Effector memory CD4-positive, alpha-beta T cell (primary cell): ENCODE measurements around the gene STXBP4.

Source experiments
- DNase-seq, 3 donors: peaks; one replicate each; pipeline ENCODE4 v3.0.0-alpha.2; 2020
- H3K27ac ChIP-seq: 2 replicates; pipeline ENCODE4 v1.7.0; 2013; ENCODE audit warnings: mild to moderate bottlenecking, low read length, moderate library complexity; ENCODE audit not compliant: insufficient read depth, poor library complexity, severe bottlenecking
- H3K27me3 ChIP-seq: replicated peaks from 2 replicates; pipeline ENCODE4 v1.7.0; 2013; ENCODE audit warnings: mild to moderate bottlenecking, low read length; ENCODE audit not compliant: insufficient read depth, control insufficient read depth, poor library complexity, severe bottlenecking
- H3K36me3 ChIP-seq: 2 replicates; pipeline ENCODE4 v1.7.0; 2013; ENCODE audit warnings: mild to moderate bottlenecking, low read length, moderate library complexity; ENCODE audit not compliant: control insufficient read depth, insufficient read depth
- H3K4me1 ChIP-seq: 2 replicates; pipeline ENCODE4 v1.7.0; 2013; ENCODE audit warnings: low read length, mild to moderate bottlenecking; ENCODE audit not compliant: control insufficient read depth, insufficient read depth, poor library complexity, severe bottlenecking
- H3K4me3 ChIP-seq: 2 replicates; pipeline ENCODE4 v1.7.0; 2013; ENCODE audit warnings: low read length, low read depth, mild to moderate bottlenecking; ENCODE audit not compliant: insufficient read depth, poor library complexity, severe bottlenecking
- H3K9me3 ChIP-seq: 2 replicates; pipeline ENCODE4 v1.7.0; 2013; ENCODE audit warnings: mild to moderate bottlenecking, low read length, moderate library complexity; ENCODE audit not compliant: control insufficient read depth

Gene STXBP4

DNA sequence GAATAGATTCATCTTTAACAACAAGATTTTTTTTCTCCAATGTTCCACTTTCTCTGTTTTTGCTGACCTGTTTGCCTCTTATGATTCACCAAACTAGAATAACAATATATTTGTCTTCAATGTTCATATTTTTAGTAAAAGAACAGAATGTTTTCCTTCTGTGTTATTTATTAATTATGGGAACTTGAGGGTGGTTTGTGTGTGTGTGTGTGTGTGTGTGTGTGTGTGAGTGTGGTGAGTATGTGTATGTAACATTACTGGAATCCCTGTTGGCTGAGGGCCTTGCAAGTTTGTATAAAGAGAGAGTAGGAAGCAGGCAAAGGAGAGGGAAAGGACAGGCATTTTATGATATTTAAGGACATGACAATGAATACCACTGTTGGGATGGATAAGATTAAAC lies 13.8 kb downstream of the STXBP4 start:
- no peak for DNase-seq
- H3K9me3 ChIP-seq = peaks cover 6% of the 10 kb centered on the region

DNA sequence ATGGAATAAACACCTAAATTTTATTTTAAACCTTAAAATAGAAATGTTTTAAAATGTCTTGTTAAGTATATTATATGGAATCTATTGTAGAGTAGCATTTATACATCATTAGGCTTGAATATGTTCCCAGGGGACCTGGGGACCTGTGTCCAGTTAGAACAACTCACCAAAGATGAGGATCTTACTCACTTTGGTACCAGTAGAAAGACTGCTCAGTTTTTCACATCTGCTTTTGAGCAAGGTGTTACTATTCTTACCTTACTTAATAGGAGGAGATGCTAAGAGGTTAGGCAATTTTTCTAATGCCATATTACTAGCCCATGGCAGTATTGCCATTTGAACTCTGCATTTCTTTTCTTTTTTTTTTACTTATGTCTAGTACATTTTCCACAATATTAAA lies 14.7 kb downstream of the STXBP4 start:
- H3K36me3 ChIP-seq = peaks cover 3% of the 10 kb centered on the region
- no peaks in the 10 kb centered on the region for H3K27me3 ChIP-seq
- H3K4me1 ChIP-seq = no peaks in the 10 kb centered on the region
- no peak for DNase-seq
- H3K9me3 ChIP-seq = peaks cover 6% of the 10 kb centered on the region
- no peak overlapping the region for H3K4me3 ChIP-seq
- H3K27ac ChIP-seq = no peak overlapping the region

More for the DNA sequence above, 13.8 kb downstream of the STXBP4 start:
- Histone ChIP-seq H3K4me1 (no peaks in the 10 kb centered on the region), H3K4me3 (no peak overlapping the region), H3K36me3 (peaks cover under 1% of the 10 kb centered on the region), H3K27ac (no peak overlapping the region), H3K27me3 (no peaks in the 10 kb centered on the region)

DNA sequence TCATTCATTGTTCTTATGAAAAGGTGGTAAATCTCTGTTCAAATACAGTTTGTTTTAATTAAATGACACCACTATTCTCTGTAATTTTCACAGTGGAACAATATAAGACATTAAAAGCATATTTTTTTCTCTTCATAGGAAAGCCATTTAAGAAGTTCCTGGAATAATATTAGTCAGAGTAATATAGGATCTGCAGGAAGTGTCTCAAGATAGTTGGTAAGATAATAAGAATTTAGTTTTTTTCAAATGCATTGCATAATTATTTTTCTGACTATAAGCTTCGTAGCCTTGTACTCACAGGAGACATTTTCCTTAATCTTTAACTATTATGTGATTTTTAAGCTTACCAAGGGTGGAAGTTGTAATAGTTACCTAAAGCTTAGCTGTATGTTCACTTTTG lies 16.9 kb downstream of the STXBP4 start:
- no peak for DNase-seq
- peaks cover 3% of the 10 kb centered on the region for H3K36me3 ChIP-seq
- H3K4me3 ChIP-seq = no peak overlapping the region
- H3K9me3 ChIP-seq = peaks cover 3% of the 10 kb centered on the region
- no peaks in the 10 kb centered on the region for H3K27me3 ChIP-seq
- no peak overlapping the region for H3K27ac ChIP-seq
- H3K4me1 ChIP-seq = no peaks in the 10 kb centered on the region

DNA sequence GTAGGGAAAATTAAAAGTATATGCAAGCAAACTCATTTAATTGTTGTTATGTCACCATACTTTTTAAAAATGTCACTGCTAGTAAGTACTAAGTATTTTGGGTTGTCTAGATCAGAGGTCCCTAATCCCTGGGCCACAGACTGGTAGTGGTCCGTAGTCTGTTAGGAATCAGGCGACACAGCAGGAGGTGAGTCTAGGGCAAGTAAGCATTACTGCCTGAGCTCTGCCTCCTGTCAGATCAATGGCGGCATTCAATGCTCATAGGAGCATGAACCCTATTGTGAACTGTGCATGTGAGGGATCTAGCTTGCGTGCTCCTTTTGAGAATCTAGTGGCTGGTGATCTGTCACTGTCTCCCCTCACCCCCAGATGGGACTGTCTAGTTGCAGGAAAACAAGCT lies 21.6 kb downstream of the STXBP4 start:
- Histone ChIP-seq H3K27me3 (no peaks in the 10 kb centered on the region), H3K27ac (no peak overlapping the region), H3K4me3 (no peak overlapping the region), H3K9me3 (no peaks in the 10 kb centered on the region), H3K36me3 (peaks cover 3% of the 10 kb centered on the region), H3K4me1 (no peaks in the 10 kb centered on the region)
- no peak for DNase-seq

DNA sequence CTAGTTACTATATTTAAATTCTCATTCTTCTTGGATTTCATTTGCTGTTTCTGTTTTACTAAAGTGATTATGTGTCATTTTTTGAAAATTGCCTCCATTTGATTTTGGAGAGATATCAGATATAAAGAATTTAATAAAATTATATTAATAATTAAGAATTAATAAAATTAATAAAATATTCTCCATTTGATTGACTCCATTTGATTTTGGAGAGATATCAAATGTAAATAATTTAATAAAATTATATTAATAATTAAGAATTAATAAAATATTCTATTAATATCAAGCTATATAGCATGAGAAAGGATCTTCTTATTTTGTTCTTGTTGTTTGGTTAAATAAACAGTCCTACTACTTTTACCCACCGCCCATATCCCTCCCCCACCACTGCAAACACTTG lies 23.0 kb downstream of the STXBP4 start:
- no peaks in the 10 kb centered on the region for H3K4me1 ChIP-seq
- no peak overlapping the region for H3K27ac ChIP-seq
- H3K27me3 ChIP-seq = no peaks in the 10 kb centered on the region
- H3K36me3 ChIP-seq = peaks cover 3% of the 10 kb centered on the region
- DNase-seq = no peak
- no peaks in the 10 kb centered on the region for H3K9me3 ChIP-seq
- H3K4me3 ChIP-seq = no peak overlapping the region

DNA sequence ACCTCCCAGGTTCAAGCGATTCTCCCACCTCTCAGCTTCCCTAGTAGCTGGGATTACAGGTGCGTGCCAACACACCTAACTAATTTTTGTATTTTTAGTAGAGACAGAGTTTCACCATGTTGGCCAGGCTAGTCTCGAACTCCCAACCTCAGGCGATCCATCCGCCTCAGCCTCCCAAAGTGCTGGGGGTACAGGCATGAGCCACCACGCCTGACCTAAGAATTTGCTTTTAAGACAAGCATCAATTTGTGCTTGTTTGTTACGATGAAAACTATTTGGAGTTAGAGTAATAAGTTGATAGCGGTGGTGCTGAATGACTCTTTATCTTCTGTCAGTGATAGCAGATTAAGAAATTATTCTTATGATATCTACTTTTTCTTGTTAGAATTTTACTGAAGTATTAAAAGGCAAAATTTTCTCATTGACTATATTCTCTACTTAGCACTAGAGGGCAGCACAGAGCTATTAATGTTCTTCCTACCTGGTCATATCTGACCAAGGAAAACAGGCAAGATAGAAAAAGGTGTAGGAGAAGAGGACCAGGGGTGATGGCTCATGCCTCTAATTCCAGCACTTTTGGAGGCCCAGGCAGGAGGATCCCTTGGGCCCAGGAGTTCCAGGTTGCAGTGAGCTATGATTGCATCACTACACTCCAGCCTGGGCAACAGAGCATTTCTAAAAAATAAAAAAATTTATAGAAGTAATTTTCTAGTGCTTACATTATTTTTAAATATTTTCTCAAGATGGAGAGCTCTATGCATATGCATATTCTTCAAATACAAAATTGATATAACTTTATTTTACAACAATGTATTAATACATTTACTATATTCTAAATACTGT lies 24.5 kb downstream of the STXBP4 start:
- Histone ChIP-seq H3K4me1 (no peaks in the 10 kb centered on the region), H3K4me3 (no peak overlapping the region), H3K9me3 (no peaks in the 10 kb centered on the region), H3K27me3 (no peaks in the 10 kb centered on the region), H3K36me3 (no peaks in the 10 kb centered on the region), H3K27ac (no peak overlapping the region)
- DNase-seq = no peak

DNA sequence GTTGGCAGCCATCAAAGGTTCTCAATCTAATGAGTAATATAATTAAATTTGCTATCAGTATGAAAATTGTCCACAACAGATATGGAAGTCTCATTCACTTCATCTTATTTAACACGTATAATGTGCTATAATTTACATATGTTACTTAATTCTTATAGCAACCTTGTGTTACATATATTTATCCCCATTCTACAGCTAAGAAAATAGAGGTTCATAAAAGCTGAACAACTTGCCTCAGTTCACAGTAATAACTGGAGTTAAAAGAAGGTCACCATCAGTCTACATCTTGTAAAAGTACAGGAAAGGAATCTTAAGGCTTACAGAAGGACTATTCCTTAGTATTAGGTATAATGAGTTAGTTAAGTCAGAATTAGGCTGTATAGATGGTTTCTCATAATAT lies 27.9 kb downstream of the STXBP4 start:
- no peak for DNase-seq
- H3K36me3 ChIP-seq = peaks cover 3% of the 10 kb centered on the region
- H3K27me3 ChIP-seq = no peaks in the 10 kb centered on the region
- no peak overlapping the region for H3K4me3 ChIP-seq
- no peak overlapping the region for H3K27ac ChIP-seq
- H3K4me1 ChIP-seq = no peaks in the 10 kb centered on the region
- H3K9me3 ChIP-seq = no peaks in the 10 kb centered on the region

DNA sequence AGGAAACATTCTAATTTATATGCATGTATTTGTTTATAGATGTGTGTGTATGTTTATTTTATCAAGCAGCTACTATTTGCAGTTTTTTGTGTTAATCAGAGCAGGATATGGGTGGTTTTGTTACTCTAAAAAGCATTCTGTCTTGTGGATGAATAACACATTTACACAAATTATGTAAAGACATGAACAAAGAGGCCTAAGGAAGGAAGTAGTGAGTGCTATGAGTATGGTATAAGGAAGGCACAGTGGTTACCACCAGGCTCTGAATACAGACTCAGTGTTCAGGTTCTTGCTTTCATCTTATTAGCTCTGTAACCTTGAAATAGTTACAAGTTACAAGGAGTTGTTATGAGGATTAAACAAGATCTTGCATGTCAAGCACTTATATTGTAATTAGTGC lies 33.9 kb downstream of the STXBP4 start:
- Histone ChIP-seq H3K27ac (no peak overlapping the region), H3K27me3 (no peaks in the 10 kb centered on the region), H3K4me1 (no peaks in the 10 kb centered on the region), H3K4me3 (no peak overlapping the region), H3K9me3 (no peaks in the 10 kb centered on the region), H3K36me3 (peaks cover 3% of the 10 kb centered on the region)
- no peak for DNase-seq

DNA sequence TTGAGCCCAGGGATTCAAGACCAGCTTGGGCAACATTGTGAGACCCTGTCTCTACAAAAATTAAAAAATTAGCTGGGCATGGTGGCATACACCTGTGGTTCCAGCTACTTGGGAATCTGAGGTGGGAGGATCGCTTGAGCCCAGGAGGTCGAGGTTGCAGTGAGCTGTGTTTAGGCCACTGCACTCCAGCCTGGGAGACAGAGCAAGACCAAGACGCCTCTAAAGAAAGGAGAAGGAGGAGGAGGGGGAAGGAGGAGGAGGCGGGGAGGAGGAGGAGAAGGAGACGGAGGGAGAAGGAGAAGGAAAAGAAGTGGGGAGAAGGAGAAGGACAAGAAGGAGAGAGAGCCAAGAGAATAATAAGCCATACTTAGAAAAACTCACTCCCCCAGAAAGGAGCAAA lies 35.9 kb downstream of the STXBP4 start:
- Histone ChIP-seq H3K27ac (no peak overlapping the region), H3K9me3 (no peaks in the 10 kb centered on the region), H3K27me3 (no peaks in the 10 kb centered on the region), H3K36me3 (peaks cover 2% of the 10 kb centered on the region), H3K4me3 (no peak overlapping the region), H3K4me1 (no peaks in the 10 kb centered on the region)
- DNase-seq = no peak

DNA sequence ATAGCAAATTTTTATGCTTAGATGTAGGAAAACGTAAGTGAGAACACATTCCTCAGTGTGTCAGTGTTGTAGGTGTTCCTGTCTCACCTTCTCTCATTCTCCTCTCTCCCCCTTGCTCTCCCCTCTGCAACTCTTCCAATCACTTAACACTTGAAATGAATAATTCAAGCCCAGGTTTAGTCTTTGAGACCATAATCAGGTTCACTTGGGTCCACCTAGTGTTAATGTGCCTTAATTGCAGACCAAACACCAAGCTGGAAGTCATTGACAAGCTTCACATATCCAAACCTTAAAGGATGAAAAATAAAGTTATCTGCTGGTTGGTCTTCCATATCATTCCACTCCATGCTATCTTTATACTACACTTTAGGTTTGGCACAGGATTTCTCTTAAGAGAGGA lies 37.0 kb downstream of the STXBP4 start:
- Histone ChIP-seq H3K4me1 (no peaks in the 10 kb centered on the region), H3K27ac (no peak overlapping the region), H3K9me3 (no peaks in the 10 kb centered on the region), H3K27me3 (no peaks in the 10 kb centered on the region), H3K4me3 (no peak overlapping the region), H3K36me3 (no peaks in the 10 kb centered on the region)
- DNase-seq = no peak
